Left hindlimb (tissue), 1 donor: ENCODE measurements around the gene ZNF580.

ENCODE experiments used
- DNase-seq: peaks from one replicate; pipeline ENCODE4 v3.0.0-alpha.2; 2018

The ZNF580 gene, protein sequence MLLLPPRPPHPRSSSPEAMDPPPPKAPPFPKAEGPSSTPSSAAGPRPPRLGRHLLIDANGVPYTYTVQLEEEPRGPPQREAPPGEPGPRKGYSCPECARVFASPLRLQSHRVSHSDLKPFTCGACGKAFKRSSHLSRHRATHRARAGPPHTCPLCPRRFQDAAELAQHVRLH

DNA sequence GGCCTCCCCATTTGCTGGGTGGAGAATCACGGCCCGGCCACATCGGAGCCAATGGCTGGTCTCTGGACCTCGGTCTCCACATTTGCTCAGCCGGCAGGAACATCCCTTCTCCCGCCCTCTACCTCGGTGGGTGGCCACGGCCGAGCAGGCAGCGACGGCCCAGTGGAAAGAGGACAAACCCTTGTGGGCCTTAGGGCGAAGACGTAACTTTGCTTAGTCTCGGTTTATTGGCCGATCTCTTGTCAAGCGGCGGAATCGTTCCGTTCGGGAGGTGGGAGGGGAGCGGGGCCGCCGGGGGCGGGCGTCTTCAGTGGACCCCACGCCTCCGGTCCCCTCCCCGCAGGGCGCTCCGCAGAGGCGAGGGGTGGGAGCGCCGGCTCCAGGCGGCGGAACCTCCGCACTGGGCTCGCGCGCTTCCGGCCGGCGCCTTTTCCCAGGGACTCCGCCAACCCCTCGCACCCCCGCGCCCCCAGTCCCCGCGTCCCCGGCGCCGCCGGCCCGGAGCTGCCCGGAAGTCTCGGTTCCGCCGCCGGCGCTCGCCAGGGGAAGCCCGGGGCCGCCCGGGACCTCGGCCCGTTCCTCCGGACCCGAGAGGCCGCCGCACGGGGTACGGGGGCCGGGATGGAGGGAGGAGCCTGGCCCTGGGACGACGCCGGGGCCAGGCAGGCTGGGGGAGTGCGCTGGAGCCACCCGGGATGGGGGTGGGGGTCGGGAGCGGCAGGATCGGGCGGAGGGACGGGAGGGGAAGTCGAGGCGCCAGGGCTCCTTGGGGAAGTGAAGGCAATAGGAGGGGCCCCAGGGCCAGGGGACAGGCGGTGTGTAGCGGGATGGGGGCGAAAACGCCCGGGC is at the start of gene ZNF580:
ZNF580 (plus strand) TSS at position 426 of the 849 bp plus-strand sequence. CDS start 1,507 bp downstream, outside the sequence.
- peak; percentile 89 for DNase-seq

DNA sequence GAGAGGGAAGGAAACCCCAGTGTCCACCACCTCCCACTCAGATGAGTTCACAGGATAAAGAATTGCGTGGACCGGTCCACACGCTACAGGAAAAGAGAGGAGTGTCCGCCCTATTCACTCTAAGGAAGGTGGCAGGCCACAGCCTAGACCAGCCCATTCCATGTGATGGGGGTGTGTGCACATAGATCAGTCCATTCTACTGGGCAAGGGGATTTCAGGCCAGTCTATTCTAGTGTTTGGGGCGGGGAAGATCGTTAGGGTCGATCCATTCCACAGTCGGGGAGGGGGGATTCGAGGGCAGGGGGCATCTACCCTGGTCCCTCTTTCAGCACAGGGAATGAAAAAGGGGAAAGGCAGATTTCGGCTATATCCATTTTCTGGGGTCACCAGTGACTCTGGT is 49.2 kb upstream of the ZNF580 start:
- DNase-seq = no peak

DNA sequence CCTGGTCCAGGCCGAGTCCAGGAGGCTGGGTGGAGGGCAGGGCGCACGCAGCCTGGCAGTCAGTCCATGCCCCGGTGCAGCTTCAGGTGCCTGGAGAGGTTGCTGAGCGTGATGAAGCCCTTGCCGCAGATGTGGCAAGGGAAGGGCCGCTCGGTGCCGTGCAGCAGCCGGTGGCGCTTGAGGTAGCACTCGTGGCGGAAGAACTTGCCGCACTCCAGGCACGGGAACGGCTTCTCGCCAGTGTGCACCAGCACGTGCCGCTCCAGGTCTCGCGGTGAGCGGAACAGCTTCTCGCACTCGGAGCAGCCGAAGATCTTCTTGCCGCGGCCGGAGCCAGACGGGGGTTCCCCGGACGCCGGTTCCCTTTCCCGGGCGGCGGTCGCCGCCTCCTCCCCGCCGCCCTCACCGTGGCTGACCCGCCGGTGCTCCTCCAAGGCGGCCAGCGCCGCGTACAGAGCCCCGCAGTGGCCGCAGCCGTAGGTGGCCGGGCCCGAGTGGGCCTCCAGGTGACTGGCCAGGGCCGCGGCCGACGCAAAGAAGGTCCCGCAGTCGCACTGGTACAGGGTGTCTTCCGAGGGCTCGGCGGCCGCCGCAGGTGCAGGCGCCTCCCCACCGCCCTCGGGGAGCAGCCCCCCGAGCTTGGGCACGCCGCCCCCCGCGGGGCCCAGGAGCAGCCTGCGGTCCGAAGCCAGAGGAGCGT is 48.3 kb upstream of the ZNF580 start:
- DNase-seq = no peak

DNA sequence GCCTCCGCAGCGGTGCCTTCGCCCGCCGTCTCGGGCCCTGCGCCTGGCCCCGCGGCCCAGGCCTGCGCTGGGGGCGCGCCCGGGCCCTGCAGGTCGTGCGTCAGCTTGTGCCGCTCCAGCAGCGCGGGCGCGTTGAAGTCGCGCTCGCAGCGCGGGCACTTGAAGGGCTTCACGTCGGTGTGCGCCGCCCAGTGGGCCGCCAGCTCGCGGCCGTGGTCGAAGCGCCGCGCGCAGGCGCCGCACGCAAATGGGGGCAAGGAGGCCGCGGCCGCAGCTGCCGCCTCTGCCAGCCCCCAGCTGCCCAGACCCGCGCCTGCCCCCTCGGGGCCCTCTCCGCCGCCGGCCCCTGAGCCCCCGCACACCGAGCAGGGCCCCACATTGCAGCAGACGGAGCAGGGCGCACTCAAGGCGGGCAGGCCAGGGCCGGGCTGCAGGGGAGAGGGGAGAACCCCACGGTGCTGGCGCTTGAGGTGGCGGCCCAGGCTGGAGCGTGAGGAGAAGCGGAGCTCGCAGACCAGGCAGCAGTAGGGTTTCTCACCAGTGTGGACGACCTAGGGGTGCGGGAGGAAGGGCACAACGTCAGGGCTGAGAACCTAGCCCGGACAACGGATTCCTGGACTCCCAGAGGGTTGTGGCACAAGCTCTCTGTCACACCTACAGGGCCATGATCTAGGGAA is 47.6 kb upstream of the ZNF580 start:
- DNase-seq = peak; percentile 30

DNA sequence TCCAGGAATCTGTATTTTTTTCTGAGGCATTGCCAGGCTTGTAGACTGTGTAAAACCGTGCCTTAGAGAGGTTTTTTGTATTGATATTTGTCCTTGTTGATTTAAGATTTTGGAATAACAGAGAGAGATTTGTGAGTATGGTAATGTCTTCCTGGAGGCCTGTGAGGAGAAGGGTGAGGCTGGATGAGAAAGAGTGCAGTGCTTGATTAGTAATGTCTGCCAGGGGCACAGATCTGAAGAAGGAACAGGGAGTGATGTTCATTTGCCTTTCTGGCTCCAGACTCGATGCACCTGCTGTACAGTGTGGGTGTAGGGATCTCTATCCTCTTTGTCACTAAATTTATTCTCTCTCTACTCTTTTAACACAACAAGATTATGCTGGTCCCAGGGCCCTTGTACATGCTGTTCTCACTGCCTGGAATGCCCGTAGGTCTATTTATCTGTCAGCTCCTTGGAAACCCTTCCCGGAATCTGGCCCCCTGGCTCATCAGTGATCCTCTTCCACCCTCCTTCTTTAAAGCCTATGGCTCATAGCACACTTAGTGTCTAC is 45.7 kb upstream of the ZNF580 start:
- no peak for DNase-seq

DNA sequence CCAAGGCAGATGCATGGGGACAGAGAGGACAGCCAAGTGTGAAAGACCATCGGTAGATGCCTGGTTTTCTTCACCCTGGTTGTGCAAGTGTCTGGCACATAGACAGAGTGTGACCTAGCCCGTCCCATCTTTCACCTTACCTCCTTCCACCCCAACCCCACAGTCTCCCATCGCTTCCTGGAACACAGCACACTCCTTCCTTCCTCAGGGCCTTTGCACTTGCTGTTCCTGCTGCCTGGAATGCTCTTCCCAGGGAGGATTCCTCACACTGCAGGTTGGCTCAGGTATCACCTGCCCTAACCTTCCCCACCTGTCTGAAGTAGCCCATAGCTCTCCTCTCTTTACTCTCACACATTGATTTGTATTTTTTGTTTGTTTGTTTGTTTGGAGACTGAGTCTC is 44.5 kb upstream of the ZNF580 start:
- DNase-seq = no peak

DNA sequence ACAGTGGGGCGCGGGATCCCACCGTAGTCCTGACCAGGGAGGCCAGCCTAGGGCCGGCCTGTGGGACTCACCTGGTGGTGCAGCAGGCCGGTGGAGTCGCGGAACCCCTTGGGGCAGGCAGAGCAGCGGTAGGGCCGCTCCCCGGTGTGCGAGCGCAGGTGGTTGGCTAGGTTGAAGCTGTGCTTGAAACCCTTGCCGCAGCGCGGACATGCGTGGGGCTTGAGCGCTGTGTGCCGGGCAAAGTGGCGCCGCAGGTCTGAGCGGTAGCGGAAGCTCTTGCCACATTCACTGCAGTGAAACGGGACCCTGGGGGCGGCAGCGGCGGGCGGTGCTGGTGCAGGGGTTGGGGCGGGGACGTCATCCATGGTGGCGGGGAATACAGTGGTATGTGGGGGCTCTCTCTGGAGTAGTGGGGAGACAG is 43.3 kb upstream of the ZNF580 start:
- no peak for DNase-seq

DNA sequence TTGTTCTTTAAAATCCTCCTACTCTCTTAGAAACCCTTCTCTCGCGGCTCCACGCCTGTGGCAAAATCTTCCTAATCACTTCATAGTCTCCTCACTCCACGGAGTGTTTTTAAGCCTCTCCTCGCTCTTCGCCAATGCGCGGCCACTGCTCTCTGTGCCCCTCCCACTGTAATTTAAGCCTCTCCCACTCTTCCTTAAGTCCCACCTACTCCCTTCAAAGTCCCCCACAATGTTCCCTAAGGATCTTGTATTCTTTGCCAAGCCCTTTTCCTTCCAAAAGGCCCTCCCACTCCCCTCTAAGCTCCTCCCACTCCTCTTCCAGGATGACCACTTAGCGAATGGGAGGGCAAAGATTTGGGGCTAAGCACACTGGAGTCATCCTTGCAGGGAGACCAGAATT is 42.8 kb upstream of the ZNF580 start:
- DNase-seq = no peak

DNA sequence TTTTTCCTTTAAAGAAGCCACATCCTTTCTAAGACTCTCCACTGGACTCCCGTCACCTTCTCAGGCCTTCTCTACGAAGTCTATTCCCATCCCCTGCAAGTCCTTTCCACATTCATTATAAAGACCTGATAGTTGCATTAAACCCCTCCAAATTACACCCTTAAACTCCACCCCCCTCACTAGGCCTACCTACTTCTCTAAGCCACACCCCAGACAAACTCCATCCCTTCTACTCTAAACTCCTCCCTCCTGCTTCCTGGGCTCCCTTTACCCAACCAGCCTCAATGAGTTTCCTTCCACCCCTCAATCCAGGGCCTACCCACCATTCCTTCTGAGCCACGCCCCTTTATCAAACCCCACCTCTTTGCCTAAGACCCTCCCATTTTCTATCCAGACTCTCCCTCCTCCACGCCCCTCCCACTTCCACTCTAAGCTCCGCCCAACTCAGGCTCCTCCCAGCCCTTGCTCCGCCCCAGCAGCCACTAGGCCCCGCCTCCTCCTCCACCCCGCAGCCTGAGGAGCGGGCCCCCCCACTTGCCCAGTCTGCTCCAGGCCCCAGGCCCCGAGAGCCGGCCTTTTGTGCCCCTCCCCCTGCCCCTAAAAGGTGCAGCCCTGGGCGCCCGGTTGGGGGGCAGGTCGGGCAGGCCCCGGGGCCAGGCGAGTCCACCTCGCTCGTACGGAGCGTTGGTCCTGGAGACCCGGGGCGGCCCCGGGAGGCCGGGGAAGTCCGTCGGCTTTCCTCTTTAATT is 41.9 kb upstream of the ZNF580 start:
- DNase-seq = peak; percentile 96

DNA sequence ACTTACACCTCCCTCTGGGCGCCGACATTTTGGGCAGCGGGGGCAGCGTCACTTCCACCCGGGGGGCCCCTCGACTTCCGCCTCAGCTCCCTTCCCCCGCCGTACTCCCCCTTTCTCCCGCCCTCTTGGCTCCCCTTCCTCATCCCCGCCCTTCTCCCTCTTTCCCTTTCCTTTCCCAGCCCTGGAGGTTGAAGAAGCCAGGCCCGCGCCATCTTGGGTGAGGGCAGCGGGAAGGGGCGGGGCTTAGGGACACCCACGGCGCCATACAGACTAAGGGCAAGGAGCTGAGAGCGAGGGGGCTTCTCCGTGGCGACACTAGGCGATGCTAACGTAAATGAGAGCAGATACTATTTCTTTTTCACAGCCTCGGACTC is 41.3 kb upstream of the ZNF580 start, which contains the start of gene FIZ1:
FIZ1 (minus strand) TSS at position 50 of the 374 bp plus-strand sequence. CDS start 1,652 bp downstream, outside the sequence.
- DNase-seq = peak; percentile 100

DNA sequence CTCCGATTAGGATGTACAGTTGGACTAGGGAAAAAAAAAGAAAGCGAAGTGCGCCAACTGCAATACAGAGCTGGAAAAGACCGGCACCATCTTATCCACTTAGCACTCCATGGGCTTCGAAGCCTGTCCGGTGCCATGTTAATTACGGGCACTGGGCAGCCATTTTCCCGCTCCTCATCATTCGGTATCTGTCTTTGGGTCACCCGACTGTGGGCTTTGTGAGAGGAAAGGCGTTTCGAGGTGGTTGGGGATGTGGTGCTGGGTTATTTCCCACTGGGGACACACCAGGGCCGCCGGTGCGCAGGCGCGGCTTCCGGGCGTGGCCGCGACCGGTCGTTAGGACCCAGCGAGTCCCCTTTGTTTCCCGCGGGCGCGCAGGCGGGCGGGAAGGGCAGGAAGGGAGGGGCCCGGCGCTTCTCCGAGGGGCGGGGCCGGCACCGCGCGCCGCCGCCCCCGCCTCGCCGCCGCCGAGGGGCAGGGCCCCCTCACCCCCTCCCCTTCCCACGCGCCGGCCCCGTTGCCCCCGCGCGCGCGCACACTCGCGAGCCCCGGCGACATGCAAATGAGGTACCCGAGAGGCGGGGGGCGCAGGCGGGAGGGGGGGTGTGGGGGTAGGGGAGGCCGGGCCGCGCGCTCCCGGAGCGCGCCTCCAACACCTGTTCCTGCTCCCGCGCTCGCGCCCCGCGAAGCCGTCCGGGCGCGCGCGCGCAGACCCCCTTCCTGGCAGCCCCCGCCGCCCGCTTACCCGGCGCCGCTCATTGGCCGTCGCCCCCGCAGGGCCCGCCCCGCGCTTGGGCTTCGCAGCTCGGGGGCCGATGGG is 40.8 kb upstream of the ZNF580 start, which contains the start of gene ZNF524:
ZNF524 (plus strand) TSS at position 447 of the 820 bp plus-strand sequence. CDS start 1,825 bp downstream, outside the sequence.
- peak; percentile 94 for DNase-seq

DNA sequence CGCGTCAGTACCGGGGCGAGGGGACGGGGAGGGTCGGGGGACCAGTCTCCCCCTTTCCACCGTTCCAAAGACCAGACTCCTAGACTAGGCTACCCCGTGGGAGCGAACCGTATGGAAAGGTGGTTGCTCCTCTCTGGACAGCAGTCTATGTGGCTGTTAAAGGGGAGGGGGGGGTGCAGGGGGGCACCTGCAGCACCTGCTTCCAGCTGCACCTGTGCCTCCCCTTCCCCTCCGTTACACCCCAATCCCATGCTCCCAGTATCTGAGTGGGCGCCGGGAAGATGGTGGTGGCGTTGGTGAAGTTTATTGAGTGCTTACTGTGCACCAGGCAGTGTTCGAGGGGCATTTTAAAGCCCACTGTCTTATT is 40.2 kb upstream of the ZNF580 start:
- DNase-seq = no peak

DNA sequence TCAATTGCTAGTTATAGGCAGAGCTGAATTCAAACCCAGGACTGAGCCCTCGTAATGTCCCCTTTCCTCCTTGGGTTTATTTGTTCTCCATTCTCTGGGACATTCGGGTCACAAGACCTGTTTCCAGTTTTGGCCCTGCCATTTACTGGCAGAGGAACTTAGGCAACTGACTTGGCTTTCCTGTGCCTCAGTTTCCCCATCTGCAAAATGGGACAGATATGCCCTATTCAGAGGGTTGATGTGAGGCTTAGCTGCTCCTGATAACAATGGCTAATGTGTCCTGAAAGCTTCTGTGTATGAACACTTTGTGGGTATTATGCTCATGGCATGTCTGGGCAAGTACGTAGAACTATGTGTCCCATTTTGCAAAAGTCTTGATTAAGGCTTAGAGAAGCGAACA is 39.7 kb upstream of the ZNF580 start:
- no peak for DNase-seq

DNA sequence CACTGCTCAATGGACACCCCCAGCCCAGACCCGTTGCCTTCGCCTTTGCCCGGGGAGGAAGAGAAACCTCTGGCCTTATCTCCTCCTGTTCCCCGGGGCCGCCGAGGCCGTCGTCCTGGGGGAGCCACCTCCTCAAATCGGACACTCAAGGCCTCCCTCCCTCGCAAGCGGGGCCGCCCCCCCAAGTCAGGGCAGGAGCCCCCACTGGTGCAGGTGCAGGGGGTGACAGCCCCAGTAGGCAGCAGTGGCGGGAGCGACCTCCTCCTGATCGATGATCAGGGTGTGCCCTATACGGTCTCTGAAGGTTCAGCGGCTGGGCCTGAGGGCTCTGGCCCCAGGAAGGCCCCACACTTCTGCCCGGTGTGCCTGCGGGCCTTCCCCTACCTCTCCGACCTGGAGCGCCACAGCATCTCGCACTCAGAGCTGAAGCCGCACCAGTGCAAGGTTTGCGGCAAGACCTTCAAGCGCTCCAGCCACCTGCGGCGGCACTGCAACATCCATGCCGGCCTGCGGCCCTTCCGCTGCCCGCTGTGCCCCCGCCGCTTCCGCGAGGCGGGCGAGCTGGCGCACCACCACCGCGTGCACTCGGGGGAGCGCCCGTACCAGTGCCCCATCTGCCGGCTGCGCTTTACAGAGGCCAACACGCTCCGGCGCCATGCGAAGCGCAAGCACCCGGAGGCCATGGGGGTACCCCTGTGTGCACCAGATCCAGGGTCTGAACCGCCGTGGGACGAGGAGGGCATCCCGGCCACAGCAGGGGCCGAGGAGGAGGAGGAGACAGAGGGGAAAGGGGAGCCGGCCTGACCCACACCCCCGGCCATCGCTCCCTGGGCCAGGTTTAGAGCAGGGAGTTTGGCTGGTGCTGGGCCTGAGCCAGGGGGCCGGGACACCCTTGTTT is 38.4 kb upstream of the ZNF580 start:
- DNase-seq = no peak

DNA sequence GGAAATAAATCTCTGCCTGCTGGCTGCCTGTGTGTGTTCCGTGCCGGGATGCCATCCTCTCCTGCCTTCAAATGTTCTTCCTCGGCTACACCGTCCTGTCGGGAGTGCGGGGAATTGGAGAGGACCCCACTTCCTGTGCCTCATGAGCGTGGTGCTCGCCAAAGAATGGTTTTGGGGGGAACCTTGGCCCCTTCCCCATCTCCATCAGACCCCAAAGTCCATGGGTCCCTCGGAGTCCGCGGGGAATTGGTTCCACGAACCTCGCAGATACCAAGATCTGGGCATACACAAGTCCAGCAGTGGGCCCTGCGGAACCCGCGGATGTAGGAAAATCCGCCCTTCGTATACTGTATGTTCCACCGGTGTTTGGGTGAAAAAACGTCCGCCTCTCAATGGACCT is 37.7 kb upstream of the ZNF580 start:
- no peak for DNase-seq

DNA sequence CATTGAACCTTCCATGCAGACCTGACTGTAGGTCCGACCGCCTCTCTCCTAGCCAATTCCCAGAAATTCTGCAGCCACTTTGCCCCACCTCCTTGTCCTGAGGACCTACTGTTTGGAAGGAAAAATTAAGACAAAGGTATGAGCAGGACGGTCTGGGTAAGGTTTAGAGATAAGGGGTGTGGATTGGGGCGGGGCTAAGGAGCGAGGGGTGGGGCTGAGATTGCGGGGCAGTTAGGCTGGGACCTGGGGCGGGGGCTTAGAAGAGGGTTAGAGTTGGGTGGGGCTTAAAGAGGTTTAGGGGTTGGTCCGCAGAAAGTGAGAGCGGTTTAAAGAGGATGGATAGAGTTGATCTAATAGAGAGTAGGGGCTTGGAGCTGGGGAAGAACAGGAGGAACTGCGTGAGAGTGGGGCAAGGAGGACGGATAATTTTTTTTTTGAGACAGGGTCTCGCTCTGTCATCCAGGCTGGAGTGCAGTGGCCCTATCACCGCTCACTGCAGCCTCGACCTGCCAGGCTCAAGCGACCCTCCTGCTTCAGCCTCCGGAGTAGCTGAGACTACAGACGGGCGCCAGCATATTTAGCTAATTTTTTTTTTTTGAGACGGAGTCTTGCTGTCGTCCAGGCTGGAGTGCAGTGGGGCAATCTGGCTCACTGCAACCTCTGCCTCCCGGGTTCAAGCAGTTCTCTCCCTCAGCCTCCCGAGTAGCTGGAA is 37.1 kb upstream of the ZNF580 start:
- no peak for DNase-seq

DNA sequence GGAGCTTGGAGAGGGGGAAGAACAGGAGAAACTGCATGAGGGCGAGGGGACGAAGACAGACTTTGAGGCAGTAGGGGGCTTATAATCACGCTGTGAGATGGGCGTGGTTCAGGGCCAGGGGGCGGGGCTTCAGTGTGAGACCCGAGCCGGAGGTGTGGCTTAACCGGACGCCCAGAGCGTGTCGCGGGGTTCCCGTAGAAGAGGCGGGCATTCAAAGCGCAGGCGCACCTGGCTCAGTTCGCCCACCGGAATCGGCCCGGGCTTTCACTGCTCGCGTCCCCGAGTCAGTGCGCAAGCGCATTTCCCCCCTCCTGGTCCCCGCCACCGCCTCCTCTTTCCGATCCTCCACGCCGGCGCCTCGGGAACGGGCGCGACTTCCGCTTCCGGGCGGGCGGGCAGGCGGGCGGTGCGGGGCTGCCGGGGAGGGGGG is 35.6 kb upstream of the ZNF580 start:
- peak; percentile 98 for DNase-seq

DNA sequence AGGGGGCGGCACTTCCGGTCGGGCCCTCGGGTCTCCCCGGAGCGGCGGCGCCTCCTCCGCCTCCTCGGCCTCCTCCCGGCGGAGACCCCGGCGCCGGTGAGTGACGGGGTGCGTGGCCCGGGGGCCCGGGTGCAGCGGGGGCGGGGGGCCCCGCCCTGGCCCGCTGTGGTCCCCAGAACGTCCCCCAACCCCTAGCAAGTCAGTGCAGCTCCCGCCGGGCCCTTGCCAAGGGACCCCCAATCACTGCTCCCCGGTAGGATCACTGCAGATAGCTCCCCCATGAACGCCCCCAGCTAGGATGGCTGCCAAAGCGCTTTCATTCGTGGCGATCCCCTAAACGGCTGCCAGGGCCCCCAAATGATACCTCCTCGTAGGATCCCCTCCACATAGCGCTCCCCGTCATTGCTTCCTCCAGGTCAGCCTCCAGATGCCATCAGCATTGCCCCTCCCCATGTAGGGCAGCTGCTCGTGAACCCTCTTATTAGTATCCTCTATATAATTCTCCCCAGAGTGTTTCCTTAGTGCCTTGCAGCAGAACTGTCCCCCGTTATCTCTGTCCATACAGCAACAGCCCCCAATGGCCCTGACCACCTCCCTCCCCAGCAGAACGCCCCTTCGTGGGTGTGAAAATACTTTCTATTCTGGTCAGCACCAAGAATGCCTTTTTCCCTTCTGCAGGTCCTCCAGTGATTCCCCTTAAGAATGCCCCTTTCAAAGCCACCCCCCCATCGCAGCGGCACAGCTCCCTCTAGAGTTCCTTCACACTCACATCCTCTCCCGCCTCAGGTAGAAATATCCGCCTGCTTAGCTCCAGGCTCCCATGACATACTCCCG is 34.9 kb upstream of the ZNF580 start, which contains the start of gene ZNF865:
ZNF865 (plus strand) TSS at position 11 of the 834 bp plus-strand sequence. CDS start 7,972 bp downstream, outside the sequence.
- peak; percentile 86 for DNase-seq
